Measurements from ENCODE around the gene ATXN1. TPM values are rescaled to one million over a fixed set of nuclear protein-coding genes. Genes with fewer than 3 reads are reported as not detected.

The ATXN1 gene
- total and polyA plus RNA-seq, 2 of the 13 experiments (the other 11 are each of a cell fraction or from before 2014, with no cell fraction given) = 20.7 to 39.5 TPM

DNA sequence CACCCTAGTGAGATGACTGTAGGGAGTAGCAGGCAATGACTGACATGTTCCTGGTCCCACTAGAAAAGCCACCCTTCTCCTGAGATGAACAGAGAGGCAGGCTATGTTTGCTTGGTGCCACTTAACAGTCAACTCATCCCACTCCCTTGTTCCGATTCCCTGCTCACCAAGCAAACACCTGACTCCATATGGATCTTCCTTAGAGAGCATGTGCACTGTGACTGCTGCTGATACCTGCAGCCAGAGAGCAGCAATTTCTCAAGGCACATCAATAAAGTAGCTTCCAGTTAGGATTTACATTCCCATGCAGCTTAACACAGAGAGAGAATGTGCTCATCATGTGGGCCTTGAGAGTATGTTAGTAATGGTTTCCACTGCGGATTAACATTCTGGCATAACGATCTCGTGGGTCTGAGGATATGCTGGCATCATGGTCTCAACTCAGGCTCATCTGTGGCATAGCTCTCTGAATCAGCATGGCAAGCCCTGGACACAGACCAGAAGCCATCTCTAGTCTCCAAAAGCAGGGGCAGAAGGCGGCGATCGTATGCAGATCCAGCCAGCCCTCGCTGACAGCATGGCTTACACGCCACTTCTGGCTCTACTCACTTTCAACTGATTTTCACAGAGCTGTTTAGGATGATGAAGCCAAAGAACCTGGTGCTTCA lies 43.9 kb downstream of the ATXN1 start:
- ChIA-PET CTCF (ENCODE audit: low intra/inter-chr PET ratio, low total read pairs) (no interaction called here), POLR2A (interaction anchor here (0.8 to 0.9 kb wide), 2 partner anchors 18 to 37 kb away, joined by 3 read pairs; no protein-coding TSS in a partner anchor)
- H3K4me2 ChIP-seq (ENCODE audit: low read depth, low read length) = no peak overlapping the region
- DNase-seq (ENCODE audit: low spot score) (no peak), FAIRE-seq (no peak), ATAC-seq (peak; percentile 18; the same call in 1 of the 3 replicates)
- H3K4me1 ChIP-seq (ENCODE audit: insufficient read depth, low read length) = peaks cover 71% of the 10 kb centered on the region
- WGBS (ENCODE audit: low lambda C conversion rate) = 97% methylated on average over 9 of the region's 9 CpGs
- peaks cover 6% of the 10 kb centered on the region; the same call in 1 of the 2 replicates for H4K20me1 ChIP-seq (ENCODE audit: insufficient read depth, low read length)
- peaks cover 0 to 2% of the 10 kb centered on the region in 2 experiments; a peak in 1 of 5 replicates for H3K36me3 ChIP-seq (replicated peaks in 1 of 2; ENCODE audit: control insufficient read depth in 1 of 2, insufficient read depth in 2 of 2, low read length in 2 of 2)
- H3K9ac ChIP-seq (ENCODE audit: insufficient read depth, low read depth, low read length) = no peak overlapping the region
- no peaks in the 10 kb centered on the region for H3K27me3 ChIP-seq (ENCODE audit: control insufficient read depth in 1 of 2, insufficient read depth in 2 of 2, low read length in 2 of 2)
- no peak overlapping the region for H2AFZ ChIP-seq (ENCODE audit: low read length)
- peaks cover 60% of the 10 kb centered on the region for H3K79me2 ChIP-seq (ENCODE audit: insufficient read depth, low read length)
- in situ Hi-C loops (cut with HindIII; ENCODE audit: extremely low pct_ligation_motif_present, low pct_unique_long_range_greater_than_20kb) = no loop called here
- H3K27ac ChIP-seq (ENCODE audit: extremely low read length, insufficient read depth, low read length) = peak overlapping the region; percentile 4
- H3K9me3 ChIP-seq (ENCODE audit: low read length) = no peaks in the 10 kb centered on the region
- H3K4me3 ChIP-seq (replicated peaks in 1 of 3; ENCODE audit: insufficient read depth in 1 of 3, low read depth in 2 of 3, low read length in 3 of 3) = no peak overlapping the region
- no TSS peak for BruUV-seq (replicated peaks)
- intact Hi-C loops (cut with micrococcal nuclease; ENCODE audit: unreplicated experiment) = no loop called here
- TF ChIP-seq ZBTB38 (CRISPR knock-in tag; IDR thresholded peaks at IDR 0.05) = 0 out of 2 replicates have a peak, but pooled peaks have one; percentile 44
- no peak for TF ChIP-seq ZMYM3 (CRISPR knock-in tag; IDR thresholded peaks at IDR 0.05)
- no peak for TF ChIP-seq PTBP1 (IDR thresholded peaks at IDR 0.05; ENCODE audit: low read depth, low read length, poor library complexity, severe bottlenecking)
- TF ChIP-seq ZNF766 (CRISPR knock-in tag; IDR thresholded peaks at IDR 0.05; ENCODE audit: borderline replicate concordance) = no peak
- no peak for TF ChIP-seq ZNF772 (CRISPR knock-in tag; IDR thresholded peaks at IDR 0.05)
- no peak for TF ChIP-seq ZNF547 (CRISPR knock-in tag; IDR thresholded peaks at IDR 0.05)
- peak; percentile 20; the same call in 1 of the 2 replicates for TF ChIP-seq ARID4A (CRISPR knock-in tag; IDR thresholded peaks at IDR 0.05; ENCODE audit: borderline replicate concordance)
- TF ChIP-seq, protein P1, sequence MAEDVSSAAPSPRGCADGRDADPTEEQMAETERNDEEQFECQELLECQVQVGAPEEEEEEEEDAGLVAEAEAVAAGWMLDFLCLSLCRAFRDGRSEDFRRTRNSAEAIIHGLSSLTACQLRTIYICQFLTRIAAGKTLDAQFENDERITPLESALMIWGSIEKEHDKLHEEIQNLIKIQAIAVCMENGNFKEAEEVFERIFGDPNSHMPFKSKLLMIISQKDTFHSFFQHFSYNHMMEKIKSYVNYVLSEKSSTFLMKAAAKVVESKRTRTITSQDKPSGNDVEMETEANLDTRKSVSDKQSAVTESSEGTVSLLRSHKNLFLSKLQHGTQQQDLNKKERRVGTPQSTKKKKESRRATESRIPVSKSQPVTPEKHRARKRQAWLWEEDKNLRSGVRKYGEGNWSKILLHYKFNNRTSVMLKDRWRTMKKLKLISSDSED (CRISPR knock-in tag; IDR thresholded peaks at IDR 0.05) = no peak
- TF ChIP-seq ZNF274 (CRISPR knock-in tag; IDR thresholded peaks at IDR 0.05) = no peak
- TF ChIP-seq, protein P2, sequence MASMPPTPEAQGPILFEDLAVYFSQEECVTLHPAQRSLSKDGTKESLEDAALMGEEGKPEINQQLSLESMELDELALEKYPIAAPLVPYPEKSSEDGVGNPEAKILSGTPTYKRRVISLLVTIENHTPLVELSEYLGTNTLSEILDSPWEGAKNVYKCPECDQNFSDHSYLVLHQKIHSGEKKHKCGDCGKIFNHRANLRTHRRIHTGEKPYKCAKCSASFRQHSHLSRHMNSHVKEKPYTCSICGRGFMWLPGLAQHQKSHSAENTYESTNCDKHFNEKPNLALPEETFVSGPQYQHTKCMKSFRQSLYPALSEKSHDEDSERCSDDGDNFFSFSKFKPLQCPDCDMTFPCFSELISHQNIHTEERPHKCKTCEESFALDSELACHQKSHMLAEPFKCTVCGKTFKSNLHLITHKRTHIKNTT (CRISPR knock-in tag; IDR thresholded peaks at IDR 0.05) = no peak
- TF ChIP-seq SMAD1 (CRISPR knock-in tag; IDR thresholded peaks at IDR 0.05; ENCODE audit: borderline replicate concordance, low read depth) = no peak
- TF ChIP-seq PHF8 (CRISPR knock-in tag; IDR thresholded peaks at IDR 0.05) = no peak
- TF ChIP-seq ZNF264 (CRISPR knock-in tag; IDR thresholded peaks at IDR 0.05) = no peak
- TF ChIP-seq ZNF432 (CRISPR knock-in tag; IDR thresholded peaks at IDR 0.05; ENCODE audit: borderline replicate concordance) = no peak
- peak; percentile 11; the same call in 1 of the 2 replicates for TF ChIP-seq ZNF484 (CRISPR knock-in tag; IDR thresholded peaks at IDR 0.05; ENCODE audit: borderline replicate concordance, low read depth)
- TF ChIP-seq ARNT (IDR thresholded peaks at IDR 0.05) = no peak
- TF ChIP-seq ZNF317 (CRISPR knock-in tag; IDR thresholded peaks at IDR 0.05) = no peak
- no peak for TF ChIP-seq ZBTB1 (CRISPR knock-in tag; IDR thresholded peaks at IDR 0.05; ENCODE audit: borderline replicate concordance)
